GM18868 (cell line): ENCODE measurements around the gene CCDC146.
"Not testable (repeated sequence)": the region's sequence is repeated elsewhere in the genome, so short reads cannot be mapped to it uniquely, and the experiment has no call there.

ENCODE experiments used
- ATAC-seq: cut with Tn5 transposase; IDR thresholded peaks from one replicate; pipeline ENCODE4 v1.9.1; 2021; ENCODE audit warnings: mild to moderate bottlenecking, moderate library complexity; ENCODE audit not compliant: unreplicated experiment

CCDC146 gene

DNA sequence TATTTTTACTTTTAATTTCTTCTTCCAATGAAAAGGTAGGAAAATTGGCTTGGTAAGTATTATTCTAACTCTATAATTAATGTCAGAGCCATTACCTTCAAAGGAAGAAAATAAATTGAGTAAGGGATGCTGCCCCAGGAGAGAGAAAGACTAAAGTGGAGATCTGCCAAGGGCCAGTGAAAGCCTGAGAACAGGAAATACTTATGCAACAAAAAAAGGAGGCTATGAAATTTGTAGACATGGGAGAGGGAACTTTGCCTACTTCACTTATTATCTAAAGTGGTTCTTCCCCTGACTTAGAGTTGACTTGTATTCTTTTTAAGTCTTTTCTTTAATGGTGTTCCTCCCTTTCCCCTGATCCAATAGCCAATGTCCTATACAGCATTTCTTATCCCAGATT is 29.8 kb downstream of the CCDC146 start:
- ATAC-seq = not testable (repeated sequence)

DNA sequence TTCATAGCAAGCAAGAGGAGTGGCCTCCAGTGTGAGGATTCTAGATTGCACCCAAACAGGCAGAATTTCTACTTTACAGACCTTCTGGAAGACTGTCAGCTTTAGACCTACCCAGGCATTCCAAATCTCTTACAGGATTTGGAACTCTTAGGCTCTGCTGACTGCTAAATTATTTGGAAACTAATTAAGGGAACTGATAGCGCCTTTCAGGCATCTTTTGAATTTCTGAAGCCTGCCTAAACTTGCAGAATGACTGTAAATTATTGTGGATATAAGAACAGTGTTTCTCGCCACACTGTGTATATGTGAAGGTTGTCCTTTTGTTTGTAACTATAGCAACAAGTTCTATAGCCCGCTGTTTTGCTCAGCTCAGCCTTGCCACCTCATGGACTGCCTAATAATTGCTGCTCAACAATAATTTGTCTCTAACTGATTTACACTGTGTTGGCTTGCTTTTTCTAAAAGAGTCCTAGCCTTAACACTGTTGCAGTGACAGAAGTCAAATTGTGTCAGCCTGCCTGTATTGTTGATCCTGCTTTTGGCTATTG is 32.6 kb downstream of the CCDC146 start:
- ATAC-seq = peak; percentile 60

DNA sequence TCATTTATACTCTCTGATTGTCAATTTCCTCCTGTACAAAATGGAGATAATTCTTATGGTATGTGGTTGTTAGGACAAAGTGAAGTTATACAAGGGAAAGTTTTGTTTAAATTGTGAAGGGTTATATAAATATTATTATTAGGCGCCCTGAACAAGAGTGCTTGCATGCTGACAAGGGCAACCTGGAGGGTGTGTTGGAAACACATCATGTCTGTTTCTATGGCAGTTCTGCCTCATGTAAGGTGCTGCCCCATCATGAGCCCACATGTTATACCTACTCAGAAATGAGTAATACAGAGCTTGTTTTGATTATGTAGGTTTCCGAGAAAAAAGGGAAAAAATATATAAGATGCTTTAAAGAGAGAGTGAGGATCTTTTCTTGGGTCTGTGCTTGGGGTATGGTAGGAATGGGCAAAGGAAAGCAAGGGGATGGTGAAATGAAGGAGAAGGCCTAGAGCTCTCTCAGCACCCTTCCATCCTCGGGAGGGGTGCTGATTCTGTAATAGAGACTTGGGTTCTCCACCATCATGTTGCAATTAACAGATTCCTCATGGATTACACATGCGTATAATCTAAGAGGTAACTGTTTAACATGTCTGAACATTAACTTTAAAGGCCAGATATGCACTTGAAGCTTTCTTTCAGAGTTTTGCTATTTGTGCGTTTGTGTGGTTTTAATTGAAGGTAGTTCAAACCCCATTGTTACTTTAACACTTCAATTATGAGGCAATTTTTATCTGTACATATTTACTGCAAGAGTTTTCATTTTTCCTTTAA is 33.4 kb downstream of the CCDC146 start:
- ATAC-seq = not testable (repeated sequence)

DNA sequence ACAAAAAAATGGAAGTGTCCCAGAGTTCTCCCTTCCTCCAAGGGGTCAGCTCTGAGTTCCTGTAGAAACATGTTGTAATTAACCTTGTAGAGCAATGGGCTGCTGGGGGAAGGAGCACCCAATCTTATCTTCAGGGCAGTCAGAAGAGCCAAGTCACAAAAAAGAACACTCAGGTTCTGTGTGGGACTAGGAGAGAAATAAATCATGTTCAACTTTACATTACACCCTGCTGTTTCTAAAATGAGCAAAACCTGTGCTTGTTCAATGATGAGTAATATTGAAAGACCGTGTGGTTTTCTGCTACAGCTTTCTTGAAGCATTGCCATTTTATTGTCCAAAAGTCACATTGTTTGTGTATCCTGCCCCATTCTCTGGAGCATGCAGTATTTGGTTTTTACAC is 34.6 kb downstream of the CCDC146 start:
- ATAC-seq = peak; percentile 75

DNA sequence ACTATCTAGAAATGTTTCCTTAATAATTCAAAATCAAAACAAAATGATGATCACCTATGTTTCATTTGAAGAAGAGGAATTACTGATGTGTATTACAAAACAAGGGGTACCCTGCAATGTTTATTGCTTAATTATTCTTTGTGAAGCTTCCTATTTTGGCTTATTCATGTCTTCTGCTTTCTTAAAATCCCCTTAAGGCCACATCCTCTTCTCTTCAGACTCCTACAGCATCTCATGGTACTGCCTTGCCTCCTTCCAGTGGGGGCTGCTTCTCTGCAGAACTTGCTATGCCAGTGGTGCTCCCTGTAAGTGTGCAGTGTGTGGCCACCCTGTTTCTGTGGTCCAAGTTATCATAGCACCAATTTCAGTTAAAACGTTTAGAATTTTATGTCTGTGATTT is 35.0 kb downstream of the CCDC146 start:
- ATAC-seq = peak; percentile 71

DNA sequence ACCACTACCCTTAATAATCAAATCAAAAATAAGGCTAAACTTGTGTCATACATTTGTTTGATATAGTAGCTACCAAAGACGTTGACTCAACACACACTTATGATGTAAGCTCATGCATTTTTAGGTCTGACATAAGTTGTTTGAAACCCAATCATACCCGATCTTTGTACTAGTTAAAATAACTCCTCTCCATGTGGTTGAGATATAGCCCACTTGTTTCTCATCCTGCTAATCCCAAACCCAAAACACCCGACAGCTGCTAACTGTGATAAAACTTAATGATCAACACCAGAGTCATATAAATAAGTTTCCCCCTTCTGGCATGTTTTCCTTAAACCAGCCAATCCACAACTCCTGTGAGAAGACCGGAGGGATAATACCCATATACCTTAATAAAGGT is 48.7 kb downstream of the CCDC146 start:
- not testable (repeated sequence) for ATAC-seq

DNA sequence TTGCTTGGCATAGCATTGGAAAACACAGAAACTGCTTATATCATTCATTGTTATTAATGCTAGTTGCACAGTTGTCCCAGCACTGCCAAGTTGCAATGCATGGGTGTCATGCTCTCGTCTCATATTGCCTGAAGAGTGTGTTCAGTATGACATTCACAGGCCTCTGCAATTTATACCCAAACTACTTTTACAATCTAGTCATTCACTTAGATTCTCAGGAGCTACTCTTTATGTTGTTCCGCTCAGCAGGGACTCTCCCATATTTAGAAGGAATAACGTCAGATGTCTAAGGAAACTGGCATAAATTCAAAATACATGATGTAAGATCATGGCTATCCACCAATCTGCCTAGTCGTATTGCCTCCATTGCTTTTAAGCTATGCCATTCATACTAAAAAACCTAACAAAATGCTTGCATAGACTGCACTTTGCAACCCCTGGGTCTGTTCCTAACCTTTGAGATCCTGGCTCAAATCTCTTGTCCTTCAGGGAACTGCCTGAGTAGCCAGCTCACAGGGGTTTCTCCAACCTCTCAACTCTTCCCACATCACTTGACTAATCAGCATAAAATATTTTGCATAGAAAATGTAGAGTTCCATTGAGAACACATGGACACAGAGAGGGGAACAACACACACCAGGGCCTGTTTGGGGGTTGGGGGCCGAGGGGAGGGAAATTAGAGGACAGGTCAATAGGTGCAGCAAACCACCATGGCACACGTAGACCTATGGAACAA is 50.2 kb downstream of the CCDC146 start:
- ATAC-seq = not testable (repeated sequence)

DNA sequence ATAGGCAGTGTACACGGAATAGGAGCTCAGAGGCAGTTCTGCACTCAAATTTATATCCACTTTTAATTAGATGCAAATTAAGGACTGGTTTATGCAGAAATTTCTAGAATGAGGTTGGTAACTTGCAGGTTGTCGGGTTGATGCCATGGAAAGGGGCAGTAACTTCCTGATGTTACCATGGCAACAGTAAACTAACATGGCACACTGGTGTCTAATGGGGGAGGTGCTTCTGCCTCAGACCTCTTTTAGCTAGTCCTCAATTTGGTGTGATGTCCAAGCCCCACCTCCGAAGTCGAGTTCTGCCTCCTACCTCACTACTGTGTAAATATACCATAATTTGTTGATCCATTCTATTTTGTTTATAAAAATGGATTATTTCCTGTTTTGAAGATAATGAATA is 52.0 kb downstream of the CCDC146 start:
- not testable (repeated sequence) for ATAC-seq

DNA sequence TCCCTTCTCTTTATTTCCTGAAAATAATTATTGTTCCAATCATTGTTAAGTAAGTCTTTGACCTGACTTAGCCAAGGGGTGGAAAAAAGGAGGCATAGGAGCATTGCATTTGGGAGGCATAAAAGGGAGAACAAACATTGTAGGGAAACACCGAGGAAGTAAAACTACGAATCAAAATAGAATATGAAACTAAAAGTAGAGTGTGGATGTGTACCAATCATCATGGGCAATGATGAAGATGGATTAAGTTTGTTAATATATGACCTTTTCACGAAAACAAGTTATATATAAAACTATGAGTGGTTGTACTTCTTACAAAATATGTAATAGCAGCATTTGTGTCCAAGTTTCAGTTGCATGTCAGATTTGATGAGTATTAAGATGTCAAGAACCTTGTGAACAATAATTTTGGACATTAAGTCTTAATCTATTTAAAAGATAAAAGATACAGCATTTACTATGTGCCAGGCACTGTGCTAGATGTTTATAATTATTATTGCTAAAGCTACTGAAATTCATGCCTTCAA is 52.9 kb downstream of the CCDC146 start:
- ATAC-seq = peak; percentile 70

DNA sequence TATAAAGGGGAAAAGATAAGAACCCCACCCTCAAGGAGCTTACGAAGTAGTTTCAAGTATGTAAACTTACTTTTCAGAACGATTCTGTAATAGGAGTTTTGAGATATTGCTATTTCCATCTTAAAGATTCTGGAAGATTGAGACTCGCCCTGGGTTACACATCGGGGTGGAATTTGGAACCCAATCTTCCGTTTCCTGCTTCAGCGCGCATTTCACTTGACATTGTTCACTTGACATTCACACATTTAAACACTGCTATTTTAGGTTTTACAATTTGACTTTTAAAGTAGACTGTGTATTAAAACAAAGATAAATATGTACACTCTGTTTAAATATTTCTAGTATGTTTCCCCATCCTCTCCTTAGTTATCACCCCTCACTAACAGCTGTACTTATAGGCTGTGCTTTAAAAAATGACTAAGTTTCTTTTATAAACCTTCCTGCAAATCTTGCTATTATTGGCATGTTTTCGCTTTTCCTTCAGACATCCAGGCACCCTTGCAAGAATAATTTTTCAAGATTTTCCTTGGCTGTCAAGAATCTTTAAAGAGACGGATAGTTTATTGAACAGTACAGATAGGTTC is 55.0 kb downstream of the CCDC146 start:
- not testable (repeated sequence) for ATAC-seq

DNA sequence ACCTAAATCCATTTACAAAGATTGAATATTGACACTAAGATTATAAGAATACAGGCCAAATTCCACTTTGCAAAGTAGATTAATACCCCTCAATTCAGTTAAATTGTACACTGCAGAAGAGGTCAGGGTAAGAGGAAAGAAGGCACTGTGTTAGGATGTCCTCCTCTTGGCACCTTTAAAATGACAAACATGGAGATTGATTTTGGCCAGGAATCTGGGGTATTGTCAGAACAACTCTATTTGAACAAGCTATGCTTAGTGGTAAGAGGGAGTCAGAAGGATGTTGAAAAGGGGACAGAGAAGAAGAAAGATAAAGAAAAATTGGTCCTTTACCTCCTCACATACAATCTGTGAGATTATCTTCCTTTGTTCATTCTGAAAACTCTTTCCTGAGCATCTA is 55.6 kb downstream of the CCDC146 start:
- ATAC-seq = not testable (repeated sequence)

DNA sequence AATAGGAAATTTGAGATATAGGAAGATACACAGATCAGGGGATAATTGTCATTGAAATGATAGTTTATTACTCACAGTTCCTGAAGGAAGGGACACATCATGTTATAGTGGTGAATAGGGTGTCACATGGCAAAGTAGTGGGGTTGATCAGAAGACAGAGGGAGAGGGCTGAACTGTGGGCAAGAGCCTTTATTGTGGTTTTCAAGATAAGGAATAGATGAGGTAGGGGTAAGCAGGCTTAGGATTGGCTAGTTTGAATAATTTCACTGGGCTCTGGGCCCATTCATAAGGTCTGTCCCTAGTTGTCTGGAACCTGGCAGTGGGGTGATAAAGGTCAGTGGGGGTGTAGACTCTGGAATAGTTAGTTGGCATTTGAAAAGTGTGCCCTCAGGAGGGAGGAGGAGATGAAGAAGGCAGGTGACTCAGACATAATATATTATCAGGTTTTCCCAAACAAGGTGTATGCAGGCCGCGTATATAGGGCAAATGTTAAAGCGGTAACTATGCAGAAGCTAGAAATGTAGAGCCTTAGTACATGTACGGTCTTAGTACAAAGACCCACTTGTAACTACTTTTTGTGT is 58.7 kb downstream of the CCDC146 start:
- ATAC-seq = no peak

DNA sequence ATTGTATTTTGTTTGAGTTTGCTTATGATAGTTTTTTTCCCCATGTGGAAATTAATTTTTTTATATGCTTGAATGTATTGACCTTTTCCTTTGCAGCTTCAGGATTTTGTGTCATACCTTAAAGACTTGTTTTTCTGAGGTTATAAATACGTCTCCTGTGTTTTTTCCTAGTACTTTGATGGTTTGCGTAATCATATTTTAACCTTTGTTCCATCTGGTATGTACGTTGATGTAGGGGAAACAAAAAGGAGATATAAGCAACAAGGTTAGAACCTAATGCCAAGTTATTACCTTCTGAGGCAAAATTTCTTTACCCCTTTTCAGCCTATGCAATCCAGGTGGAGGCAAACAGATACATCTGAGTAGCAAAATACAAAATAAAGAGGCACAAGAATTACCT is 59.3 kb downstream of the CCDC146 start:
- no peak for ATAC-seq

DNA sequence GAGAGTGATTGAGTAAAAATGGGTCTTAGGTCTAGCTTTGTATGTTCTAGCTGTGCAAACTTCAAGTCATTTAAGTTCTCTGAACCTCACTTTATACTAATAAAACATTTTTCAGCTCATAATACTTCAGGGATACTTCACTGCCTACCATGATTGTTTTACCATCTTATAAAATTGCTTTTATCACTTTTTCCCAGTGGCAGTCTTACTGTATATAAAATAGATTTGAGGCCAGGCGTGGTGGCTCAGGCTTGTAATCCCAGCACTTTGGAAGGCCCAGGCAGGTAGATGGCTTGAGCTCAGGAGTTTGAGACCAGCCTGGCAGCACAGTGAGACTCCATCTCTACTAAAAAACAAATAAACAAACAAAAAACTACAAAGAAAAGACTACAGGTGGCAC is 59.8 kb downstream of the CCDC146 start:
- no peak for ATAC-seq

DNA sequence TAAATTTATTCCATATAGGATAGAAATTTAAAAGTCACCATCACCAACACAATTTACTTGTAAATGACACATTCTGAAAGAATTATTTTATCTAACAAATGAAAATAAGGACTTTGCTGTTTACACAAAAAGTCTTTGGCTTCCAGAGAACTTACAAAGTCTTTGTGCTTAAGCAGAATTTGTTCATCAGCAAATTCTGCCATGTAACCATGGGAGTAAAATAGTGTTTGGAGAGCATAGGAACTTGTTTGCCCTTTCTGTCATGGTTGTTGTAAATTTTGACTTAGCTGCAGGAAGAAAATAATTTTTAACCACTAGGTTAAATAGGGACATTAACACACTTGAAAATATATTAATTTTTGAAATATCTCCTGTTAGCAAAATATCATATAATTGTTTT is 62.0 kb downstream of the CCDC146 start:
- no peak for ATAC-seq

DNA sequence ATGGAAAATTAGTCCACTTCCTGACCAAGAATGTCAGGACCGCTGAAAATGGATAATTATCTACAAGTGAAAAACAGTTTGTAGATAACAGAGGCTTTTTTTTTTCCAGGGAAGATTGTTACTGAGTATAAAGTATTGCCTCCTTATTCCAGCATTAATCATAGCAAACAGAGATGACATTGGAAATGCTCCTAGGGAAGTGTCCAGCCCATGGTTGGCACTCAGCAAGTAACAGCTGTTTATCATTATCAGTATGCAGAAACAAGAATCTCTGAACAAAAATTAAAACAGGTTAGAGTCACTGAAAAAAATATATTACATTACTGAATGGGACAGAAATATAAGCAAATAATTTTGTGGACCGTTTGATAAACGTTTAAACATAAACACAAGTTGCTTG is 62.6 kb downstream of the CCDC146 start:
- no peak for ATAC-seq

DNA sequence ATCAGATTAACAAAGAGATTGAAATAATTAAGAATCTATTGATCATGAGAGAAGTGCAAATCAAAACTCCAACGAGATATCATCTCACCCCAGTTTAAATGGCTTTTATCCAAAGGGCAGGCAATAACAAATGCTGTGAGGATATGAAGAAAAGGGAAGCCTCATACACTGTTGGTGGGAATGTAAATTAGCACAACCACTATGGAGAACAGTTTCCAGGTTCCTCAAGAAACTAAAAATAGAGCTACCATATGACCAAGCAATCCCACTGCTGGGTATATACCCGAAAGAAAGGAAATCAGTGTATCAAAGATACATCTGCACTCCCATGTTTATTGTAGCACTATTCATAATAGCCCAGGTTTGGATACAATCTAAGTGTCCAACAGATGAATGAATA is 63.5 kb downstream of the CCDC146 start:
- ATAC-seq = no peak

DNA sequence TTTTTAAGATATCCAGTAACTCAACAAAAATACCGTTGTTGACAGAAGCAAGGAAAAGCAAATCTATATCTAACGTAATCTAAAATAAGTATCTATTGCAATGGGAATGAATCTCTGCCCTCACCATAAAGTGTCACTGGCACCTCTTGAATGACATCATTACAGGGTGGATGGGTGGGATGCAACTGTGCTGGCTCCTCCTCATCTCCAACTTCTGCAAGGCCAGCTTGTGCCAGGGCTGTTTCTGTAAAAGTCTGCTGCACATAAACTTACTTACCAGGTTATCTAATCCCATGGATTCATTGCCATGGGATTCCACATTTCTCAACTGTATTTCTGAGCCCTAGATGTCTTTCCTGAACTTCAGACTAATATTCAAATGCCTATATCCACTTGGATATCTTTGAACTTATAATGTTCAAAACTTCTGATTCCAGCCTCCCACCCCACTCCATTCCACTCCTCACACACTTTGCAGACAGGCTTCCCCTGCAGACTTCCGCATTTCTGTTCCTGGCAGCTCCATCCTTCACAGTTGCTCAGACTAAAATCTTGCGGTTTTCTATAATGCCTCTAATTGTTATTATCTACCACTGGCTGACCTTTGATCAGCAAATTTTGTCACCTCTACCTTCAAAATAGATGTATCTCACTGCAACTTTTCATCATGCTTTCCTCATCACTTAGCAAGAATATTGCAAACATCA is 66.5 kb downstream of the CCDC146 start:
- peak; percentile 33 for ATAC-seq

DNA sequence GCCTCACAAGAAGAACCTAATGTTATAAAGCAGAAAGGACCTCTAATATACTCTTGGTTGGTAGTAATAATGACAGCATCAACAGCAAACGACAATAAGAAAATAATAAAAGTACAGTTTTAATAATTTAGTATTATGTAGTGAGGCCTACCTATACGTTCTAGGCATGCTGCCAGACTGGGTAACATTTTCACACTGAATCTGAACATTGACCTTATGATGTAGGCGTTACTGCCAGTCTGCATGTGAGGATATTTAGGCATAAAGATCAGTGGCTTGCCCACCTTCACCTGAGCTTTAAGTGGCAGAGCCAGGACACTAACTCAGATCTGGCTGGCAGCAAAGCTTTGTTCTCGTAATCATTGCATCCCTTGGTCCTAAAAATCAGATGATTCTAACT is 74.7 kb downstream of the CCDC146 start:
- ATAC-seq = no peak
